ENCODE data around the gene NIPAL3.
"Not testable (repeated sequence)": the region's sequence is repeated elsewhere in the genome, so short reads cannot be mapped to it uniquely, and the experiment has no call there.

Gene NIPAL3

DNA sequence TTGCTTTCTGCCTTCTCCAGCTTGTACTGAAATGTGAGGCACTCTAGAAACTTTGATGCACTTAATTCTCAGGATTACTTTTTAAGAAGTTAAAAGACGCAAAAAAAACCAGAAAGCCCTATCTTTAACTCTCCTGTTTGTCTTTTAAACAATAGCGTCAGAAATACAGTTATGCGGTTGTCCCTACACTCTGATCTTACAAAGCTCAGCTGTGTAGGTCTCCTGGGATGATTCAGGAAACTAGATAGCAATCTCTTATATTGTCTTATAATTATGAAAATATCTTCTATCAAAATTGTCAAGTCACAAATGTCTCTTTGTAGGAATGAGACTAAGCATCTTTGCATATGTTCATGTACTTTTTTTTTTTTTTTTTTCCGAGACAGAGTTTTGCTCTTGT lies 60.1 kb downstream of the NIPAL3 start:
- Histone ChIP-seq H3K9me3 (ENCODE audit: control insufficient read depth in 2 of 2, low read length in 2 of 2) (no peaks in the 10 kb centered on the region), H3K4me1 (ENCODE audit: control insufficient read depth, insufficient read depth, low read length) (no peaks in the 10 kb centered on the region), H3K9ac (ENCODE audit: low read length in 2 of 2) (no peak overlapping the region), H3K27ac (ENCODE audit: low read length) (no peak overlapping the region), H3K27me3 (ENCODE audit: control insufficient read depth in 1 of 2, insufficient read depth in 2 of 2, low read length in 2 of 2) (no peaks in the 10 kb centered on the region), H3K36me3 (ENCODE audit: control insufficient read depth in 2 of 2, insufficient read depth in 2 of 2, low read length in 2 of 2) (peaks cover 0 to 2% of the 10 kb centered on the region in 2 donors), H3K4me3 (ENCODE audit: low read length in 2 of 2) (no peak overlapping the region)

DNA sequence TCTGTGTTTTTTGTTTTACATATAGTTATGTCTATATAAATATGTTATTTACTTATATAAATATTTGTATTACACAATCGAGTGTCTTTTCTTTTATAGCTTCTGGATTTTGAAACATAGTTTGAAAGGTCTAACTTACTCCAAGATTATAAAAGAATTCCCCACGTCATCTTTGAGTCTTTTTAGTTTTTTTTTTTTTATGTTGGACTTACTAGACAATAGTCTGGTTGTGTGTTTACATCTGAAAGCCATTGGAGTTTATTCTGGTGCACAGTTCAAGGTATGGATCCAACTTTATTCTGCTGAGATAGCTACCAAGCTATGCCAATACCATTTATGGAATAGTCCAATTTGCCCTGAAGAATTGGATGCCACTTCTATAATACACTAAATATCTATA lies 61.0 kb downstream of the NIPAL3 start:
- Histone ChIP-seq H3K4me3 (ENCODE audit: low read length in 2 of 2) (no peak overlapping the region), H3K27ac (ENCODE audit: low read length) (no peak overlapping the region), H3K27me3 (ENCODE audit: control insufficient read depth in 1 of 2, insufficient read depth in 2 of 2, low read length in 2 of 2) (no peaks in the 10 kb centered on the region), H3K36me3 (ENCODE audit: control insufficient read depth in 2 of 2, insufficient read depth in 2 of 2, low read length in 2 of 2) (no peaks in the 10 kb centered on the region), H3K9ac (ENCODE audit: low read length in 2 of 2) (no peak overlapping the region), H3K9me3 (ENCODE audit: control insufficient read depth in 2 of 2, low read length in 2 of 2) (no peaks in the 10 kb centered on the region), H3K4me1 (ENCODE audit: control insufficient read depth, insufficient read depth, low read length) (no peaks in the 10 kb centered on the region)

DNA sequence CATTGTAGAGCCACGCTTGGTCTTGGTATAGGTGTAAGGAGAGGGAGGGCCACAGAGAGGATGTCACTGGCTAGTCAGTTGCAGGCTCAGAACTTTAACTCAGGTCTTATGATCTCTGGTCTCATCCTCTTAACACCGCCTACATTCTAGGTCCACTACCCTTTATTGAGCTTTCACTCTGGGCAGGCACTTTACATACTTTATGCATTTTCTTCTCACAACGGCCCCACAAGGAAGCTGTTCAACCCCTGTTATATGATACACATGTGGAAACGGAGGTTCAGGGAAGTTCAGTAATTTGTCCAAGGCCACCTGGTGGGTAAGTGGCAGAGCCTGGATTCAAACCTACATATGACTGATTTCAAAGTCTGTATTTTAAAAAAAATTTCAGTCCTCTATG lies 61.7 kb downstream of the NIPAL3 start:
- Histone ChIP-seq H3K4me1 (ENCODE audit: control insufficient read depth, insufficient read depth, low read length) (no peaks in the 10 kb centered on the region), H3K4me3 (ENCODE audit: low read length in 2 of 2) (no peak overlapping the region), H3K27me3 (ENCODE audit: control insufficient read depth in 1 of 2, insufficient read depth in 2 of 2, low read length in 2 of 2) (no peaks in the 10 kb centered on the region), H3K9me3 (ENCODE audit: control insufficient read depth in 2 of 2, low read length in 2 of 2) (no peaks in the 10 kb centered on the region), H3K36me3 (ENCODE audit: control insufficient read depth in 2 of 2, insufficient read depth in 2 of 2, low read length in 2 of 2) (no peaks in the 10 kb centered on the region), H3K9ac (ENCODE audit: low read length in 2 of 2) (no peak overlapping the region), H3K27ac (ENCODE audit: low read length) (no peak overlapping the region)

DNA sequence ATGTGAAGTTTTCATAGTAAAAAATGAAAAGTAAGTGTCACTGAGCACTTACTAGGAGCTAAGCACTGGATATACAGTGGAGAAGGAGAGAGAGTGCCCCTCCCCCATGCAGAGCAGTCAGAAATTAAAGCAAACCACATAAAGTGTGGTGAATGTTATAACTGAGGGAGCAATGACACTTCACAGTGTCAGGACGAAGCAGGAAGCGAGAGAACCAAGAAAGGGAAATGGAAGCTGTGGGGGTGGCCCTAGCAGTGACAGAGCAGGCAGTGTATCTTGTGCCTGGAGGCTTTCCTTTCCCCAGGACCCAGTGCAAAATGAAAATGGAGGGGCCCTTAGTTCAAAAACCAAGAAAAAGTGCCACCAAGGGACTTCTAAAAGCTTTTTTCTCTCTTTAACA lies 65.5 kb downstream of the NIPAL3 start:
- Histone ChIP-seq H3K9me3 (ENCODE audit: control insufficient read depth in 2 of 2, low read length in 2 of 2) (no peaks in the 10 kb centered on the region), H3K4me1 (ENCODE audit: control insufficient read depth, insufficient read depth, low read length) (no peaks in the 10 kb centered on the region), H3K9ac (ENCODE audit: low read length in 2 of 2) (no peak overlapping the region), H3K27ac (ENCODE audit: low read length) (no peak overlapping the region), H3K4me3 (ENCODE audit: low read length in 2 of 2) (no peak overlapping the region), H3K36me3 (ENCODE audit: control insufficient read depth in 2 of 2, insufficient read depth in 2 of 2, low read length in 2 of 2) (no peaks in the 10 kb centered on the region), H3K27me3 (ENCODE audit: control insufficient read depth in 1 of 2, insufficient read depth in 2 of 2, low read length in 2 of 2) (no peaks in the 10 kb centered on the region)

DNA sequence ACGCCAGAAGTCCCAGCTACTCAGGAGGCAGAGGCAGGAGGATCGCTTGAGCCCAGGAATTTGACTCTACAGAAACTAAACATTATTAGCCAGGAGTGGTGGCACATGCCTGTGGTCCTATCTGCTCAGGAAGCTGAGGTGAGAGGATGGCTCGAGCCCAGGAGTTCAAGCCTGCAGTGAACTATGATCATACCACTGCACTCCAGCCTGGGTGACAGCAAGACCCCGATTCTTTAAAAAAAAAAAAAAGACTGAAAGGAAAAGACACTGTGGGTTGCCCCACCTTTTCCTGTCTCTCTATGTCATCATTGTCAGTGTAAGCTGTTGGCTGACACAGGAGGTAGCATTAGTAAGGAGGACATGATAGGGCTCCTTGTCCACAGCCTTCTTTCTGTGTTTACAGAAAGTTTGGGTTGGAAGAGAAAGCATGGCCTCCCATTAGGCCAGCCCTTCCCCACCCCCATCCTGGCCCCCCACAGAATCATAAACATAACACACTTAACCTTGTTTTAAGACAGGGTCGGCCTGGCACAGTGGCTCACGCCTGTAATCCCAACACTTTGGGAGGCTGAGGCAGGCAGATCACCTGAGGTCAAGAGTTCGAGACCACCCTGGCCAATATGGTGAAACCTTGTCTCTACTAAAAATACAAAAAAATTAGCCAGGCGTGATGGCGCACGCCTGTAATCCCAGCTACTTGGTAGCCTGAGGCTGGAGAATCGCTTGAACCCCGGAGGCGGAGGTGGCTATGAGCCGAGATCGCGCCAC lies 66.4 kb downstream of the NIPAL3 start:
- no peak overlapping the region for H3K27ac ChIP-seq (ENCODE audit: low read length)
- H3K27me3 ChIP-seq (ENCODE audit: control insufficient read depth in 1 of 2, insufficient read depth in 2 of 2, low read length in 2 of 2), result no peaks in the 10 kb centered on the region
- H3K36me3 ChIP-seq (ENCODE audit: control insufficient read depth in 2 of 2, insufficient read depth in 2 of 2, low read length in 2 of 2), result no peaks in the 10 kb centered on the region
- no peak overlapping the region for H3K4me3 ChIP-seq (ENCODE audit: low read length in 2 of 2)
- no peak overlapping the region for H3K9ac ChIP-seq (ENCODE audit: low read length in 2 of 2)
- H3K4me1 ChIP-seq (ENCODE audit: control insufficient read depth, insufficient read depth, low read length), result no peaks in the 10 kb centered on the region
- no peaks in the 10 kb centered on the region for H3K9me3 ChIP-seq (ENCODE audit: control insufficient read depth in 2 of 2, low read length in 2 of 2)

DNA sequence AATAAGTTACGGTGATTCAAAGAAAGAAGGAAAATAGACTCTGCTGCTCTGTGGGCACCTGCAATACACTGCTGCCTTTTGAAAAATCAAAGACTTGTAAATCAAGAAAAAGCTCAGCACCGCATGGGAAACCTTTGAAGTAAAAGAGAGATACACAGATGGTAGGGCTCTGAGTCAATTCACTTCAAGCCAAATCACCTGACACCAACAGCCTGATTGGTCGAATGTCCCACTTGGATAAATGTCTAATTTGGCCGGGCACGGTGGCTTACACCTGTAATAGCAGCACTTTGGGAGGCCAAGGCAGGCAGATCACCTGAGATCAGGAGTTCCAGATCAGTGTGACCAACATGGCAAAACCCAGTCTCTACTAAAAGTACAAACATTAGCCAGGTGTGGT lies 67.8 kb downstream of the NIPAL3 start:
- H3K36me3 ChIP-seq (ENCODE audit: control insufficient read depth in 2 of 2, insufficient read depth in 2 of 2, low read length in 2 of 2), result no peaks in the 10 kb centered on the region
- no peak overlapping the region for H3K4me3 ChIP-seq (ENCODE audit: low read length in 2 of 2)
- H3K4me1 ChIP-seq (ENCODE audit: control insufficient read depth, insufficient read depth, low read length), result no peaks in the 10 kb centered on the region
- no peak overlapping the region for H3K9ac ChIP-seq (ENCODE audit: low read length in 2 of 2)
- no peak overlapping the region for H3K27ac ChIP-seq (ENCODE audit: low read length)
- no peaks in the 10 kb centered on the region for H3K27me3 ChIP-seq (ENCODE audit: control insufficient read depth in 1 of 2, insufficient read depth in 2 of 2, low read length in 2 of 2)
- H3K9me3 ChIP-seq (ENCODE audit: control insufficient read depth in 2 of 2, low read length in 2 of 2), result no peaks in the 10 kb centered on the region

DNA sequence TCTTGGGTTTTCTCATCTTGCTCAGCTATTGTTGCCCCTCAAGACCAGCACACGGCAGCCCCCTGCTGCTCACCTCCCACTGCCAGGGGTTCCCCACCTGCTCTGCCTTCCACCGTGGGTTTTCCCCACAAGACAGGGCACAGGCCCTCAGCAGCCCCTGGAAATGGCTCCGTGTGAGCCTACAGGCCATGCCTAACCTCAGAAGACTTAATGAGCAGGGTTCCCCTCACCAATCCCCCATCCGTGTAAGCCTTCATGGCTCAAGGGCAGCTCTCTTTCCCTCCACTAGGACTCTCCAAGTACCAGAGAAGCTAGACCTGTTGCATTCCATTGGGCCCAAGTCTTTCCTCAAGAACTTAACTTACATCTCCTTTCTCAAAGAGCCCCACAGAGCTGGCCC lies 68.6 kb downstream of the NIPAL3 start:
- Histone ChIP-seq H3K4me3 (ENCODE audit: low read length in 2 of 2) (no peak overlapping the region), H3K9me3 (ENCODE audit: control insufficient read depth in 2 of 2, low read length in 2 of 2) (no peaks in the 10 kb centered on the region), H3K9ac (ENCODE audit: low read length in 2 of 2) (no peak overlapping the region), H3K27me3 (ENCODE audit: control insufficient read depth in 1 of 2, insufficient read depth in 2 of 2, low read length in 2 of 2) (no peaks in the 10 kb centered on the region), H3K36me3 (ENCODE audit: control insufficient read depth in 2 of 2, insufficient read depth in 2 of 2, low read length in 2 of 2) (no peaks in the 10 kb centered on the region), H3K27ac (ENCODE audit: low read length) (no peak overlapping the region), H3K4me1 (ENCODE audit: control insufficient read depth, insufficient read depth, low read length) (no peaks in the 10 kb centered on the region)

DNA sequence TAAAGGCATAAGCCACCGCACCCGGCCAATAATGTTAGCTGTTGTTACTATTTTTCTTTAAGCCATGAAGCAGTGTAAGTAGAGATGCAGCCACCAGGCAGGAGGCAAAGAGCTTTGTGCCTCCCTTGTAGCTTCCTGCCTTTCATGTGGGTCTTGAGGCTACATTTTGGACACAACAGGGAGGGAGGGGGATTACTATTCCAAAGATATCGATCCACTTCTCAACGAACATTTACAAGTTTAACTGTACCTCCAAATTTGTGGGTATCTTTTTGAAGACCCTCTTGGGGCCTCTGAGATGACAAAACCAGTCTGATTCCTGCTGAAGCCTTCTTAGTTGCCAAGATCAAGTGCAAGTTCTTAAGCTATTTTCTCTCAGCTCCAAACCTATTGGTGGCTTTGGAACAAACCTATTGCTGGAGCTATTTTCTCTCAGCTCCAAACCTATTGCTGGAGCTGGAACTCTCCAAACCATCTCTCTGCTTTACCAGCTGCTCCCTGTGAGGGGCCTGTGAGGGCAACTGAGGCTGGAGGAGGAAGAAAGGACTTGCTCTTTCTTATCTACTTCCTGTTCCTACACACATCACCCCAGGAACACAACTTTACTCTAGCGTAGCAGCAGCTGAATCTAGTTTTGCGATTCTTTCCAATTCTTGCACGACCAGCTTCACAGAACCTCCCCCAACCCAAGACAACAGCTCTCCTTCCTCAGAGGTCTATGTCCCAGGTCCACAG lies 70.9 kb downstream of the NIPAL3 start:
- no peaks in the 10 kb centered on the region for H3K9me3 ChIP-seq (ENCODE audit: control insufficient read depth in 2 of 2, low read length in 2 of 2)
- H3K4me3 ChIP-seq (ENCODE audit: low read length in 2 of 2), result no peak overlapping the region

DNA sequence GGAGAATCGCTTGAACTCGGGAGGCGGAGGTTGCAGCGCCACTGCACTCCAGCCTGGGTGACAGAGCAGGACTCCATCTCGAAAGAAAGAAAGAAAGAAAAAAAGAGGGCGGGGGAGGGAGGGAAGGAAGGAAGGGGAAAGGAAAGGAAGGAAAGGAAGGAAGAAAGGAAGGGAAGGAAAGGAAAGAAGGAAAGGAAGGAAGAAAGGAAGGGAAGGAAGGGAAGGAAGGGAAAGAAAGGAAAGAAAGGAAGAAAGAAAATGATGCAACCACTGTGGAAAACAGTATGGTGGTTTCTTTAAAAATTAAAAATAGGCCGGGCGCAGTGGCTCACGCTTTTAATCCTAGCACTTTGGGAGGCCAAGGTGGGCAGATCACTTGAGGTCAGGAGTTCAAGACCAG lies 71.9 kb downstream of the NIPAL3 start:
- Histone ChIP-seq H3K27me3 (ENCODE audit: control insufficient read depth in 1 of 2, insufficient read depth in 2 of 2, low read length in 2 of 2) (peaks cover 0 to 6% of the 10 kb centered on the region in 2 donors), H3K9ac (ENCODE audit: low read length in 2 of 2) (no peak overlapping the region), H3K9me3 (ENCODE audit: control insufficient read depth in 2 of 2, low read length in 2 of 2) (no peaks in the 10 kb centered on the region), H3K4me1 (ENCODE audit: control insufficient read depth, insufficient read depth, low read length) (no peaks in the 10 kb centered on the region), H3K36me3 (ENCODE audit: control insufficient read depth in 2 of 2, insufficient read depth in 2 of 2, low read length in 2 of 2) (no peaks in the 10 kb centered on the region), H3K4me3 (ENCODE audit: low read length in 2 of 2) (no peak overlapping the region), H3K27ac (ENCODE audit: low read length) (no peak overlapping the region)

More for the DNA sequence above, 70.9 kb downstream of the NIPAL3 start:
- H3K36me3 ChIP-seq (ENCODE audit: control insufficient read depth in 2 of 2, insufficient read depth in 2 of 2, low read length in 2 of 2), result no peaks in the 10 kb centered on the region
- H3K4me1 ChIP-seq (ENCODE audit: control insufficient read depth, insufficient read depth, low read length), result no peaks in the 10 kb centered on the region
- H3K27me3 ChIP-seq (ENCODE audit: control insufficient read depth in 1 of 2, insufficient read depth in 2 of 2, low read length in 2 of 2), result peaks cover 0 to 6% of the 10 kb centered on the region in 2 donors
- no peak overlapping the region for H3K9ac ChIP-seq (ENCODE audit: low read length in 2 of 2)
- H3K27ac ChIP-seq (ENCODE audit: low read length), result no peak overlapping the region

DNA sequence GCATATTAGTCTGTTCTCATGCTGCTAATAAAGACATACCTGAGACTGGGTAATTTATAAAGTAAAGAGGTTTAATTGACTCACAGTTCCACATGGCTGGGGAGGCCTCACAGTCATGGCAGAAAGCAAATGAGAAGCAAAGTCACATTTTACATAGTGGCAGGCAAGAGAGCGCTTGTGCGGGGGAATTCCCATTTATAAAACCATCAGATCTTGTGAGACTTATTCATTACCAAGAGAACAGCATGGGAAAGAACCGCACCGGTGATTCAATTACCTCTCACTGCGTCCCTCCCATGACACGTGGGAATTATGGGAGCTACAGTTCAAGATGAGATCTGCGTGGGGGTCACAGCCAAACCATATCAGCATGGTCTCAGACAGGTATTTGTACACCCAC lies 72.6 kb downstream of the NIPAL3 start:
- not testable (repeated sequence) for H3K4me1 ChIP-seq (ENCODE audit: control insufficient read depth, insufficient read depth, low read length); H3K4me3 ChIP-seq (ENCODE audit: low read length in 2 of 2)

DNA sequence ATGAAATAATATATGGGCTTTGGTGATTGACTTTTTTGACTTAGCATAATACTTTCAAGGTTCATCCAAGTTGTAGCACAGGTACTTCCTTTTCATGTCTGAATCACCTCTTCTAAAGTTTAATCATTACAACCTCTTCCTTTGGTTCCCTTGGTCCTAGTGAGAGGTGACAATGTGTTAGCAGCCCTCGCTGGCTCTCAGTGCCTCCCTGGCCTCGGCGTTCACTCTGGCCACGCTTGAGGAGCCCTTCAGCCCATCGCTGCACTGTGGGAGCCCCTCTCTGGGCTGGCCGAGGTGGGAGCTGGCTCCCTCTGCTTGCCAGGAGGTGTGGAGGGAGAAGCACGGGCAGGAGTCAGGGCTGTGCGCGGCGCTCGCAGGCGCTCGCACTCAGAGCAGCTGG lies 74.1 kb downstream of the NIPAL3 start:
- Histone ChIP-seq H3K27ac (ENCODE audit: low read length) (no peak overlapping the region), H3K27me3 (ENCODE audit: control insufficient read depth in 1 of 2, insufficient read depth in 2 of 2, low read length in 2 of 2) (peaks cover 0 to 6% of the 10 kb centered on the region in 2 donors), H3K9me3 (ENCODE audit: control insufficient read depth in 2 of 2, low read length in 2 of 2) (no peaks in the 10 kb centered on the region), H3K9ac (ENCODE audit: low read length in 2 of 2) (no peak overlapping the region), H3K36me3 (ENCODE audit: control insufficient read depth in 2 of 2, insufficient read depth in 2 of 2, low read length in 2 of 2) (no peaks in the 10 kb centered on the region), H3K4me3 (ENCODE audit: low read length in 2 of 2) (no peak overlapping the region), H3K4me1 (ENCODE audit: control insufficient read depth, insufficient read depth, low read length) (no peaks in the 10 kb centered on the region)

More for the DNA sequence above, 72.6 kb downstream of the NIPAL3 start:
- H3K36me3 ChIP-seq (ENCODE audit: control insufficient read depth in 2 of 2, insufficient read depth in 2 of 2, low read length in 2 of 2); H3K9me3 ChIP-seq (ENCODE audit: control insufficient read depth in 2 of 2, low read length in 2 of 2); H3K27me3 ChIP-seq (ENCODE audit: control insufficient read depth in 1 of 2, insufficient read depth in 2 of 2, low read length in 2 of 2); H3K27ac ChIP-seq (ENCODE audit: low read length); H3K9ac ChIP-seq (ENCODE audit: low read length in 2 of 2): not testable (repeated sequence)

Measured in stomach smooth muscle (tissue), 2 donors.